Suprapubic skin (tissue), 3 donors: ENCODE data around the gene KLKB1.

ENCODE experiments used
- POLR2A ChIP-seq, 2 donors: fragments of 450-650 bp; IDR thresholded peaks; one replicate each; pipeline ENCODE4 v1.6.1; 2017; ENCODE audit warnings: antibody characterized with exemption in 2 of 2, mild to moderate bottlenecking in 2 of 2, moderate library complexity in 2 of 2
- TF ChIP-seq, protein P1 (sequence below), 2 donors: fragments of 200-600 bp in 1 of 2; fragments of 450-650 bp in 1 of 2; sonication (generic) in 1 of 2; IDR thresholded peaks; one replicate each; pipeline ENCODE4 v1.5.1; 2016 to 2019; ENCODE audit warnings: antibody characterized with exemption in 2 of 2, mild to moderate bottlenecking in 1 of 2, moderate library complexity in 1 of 2

- TF ChIP-seq, protein P1, sequence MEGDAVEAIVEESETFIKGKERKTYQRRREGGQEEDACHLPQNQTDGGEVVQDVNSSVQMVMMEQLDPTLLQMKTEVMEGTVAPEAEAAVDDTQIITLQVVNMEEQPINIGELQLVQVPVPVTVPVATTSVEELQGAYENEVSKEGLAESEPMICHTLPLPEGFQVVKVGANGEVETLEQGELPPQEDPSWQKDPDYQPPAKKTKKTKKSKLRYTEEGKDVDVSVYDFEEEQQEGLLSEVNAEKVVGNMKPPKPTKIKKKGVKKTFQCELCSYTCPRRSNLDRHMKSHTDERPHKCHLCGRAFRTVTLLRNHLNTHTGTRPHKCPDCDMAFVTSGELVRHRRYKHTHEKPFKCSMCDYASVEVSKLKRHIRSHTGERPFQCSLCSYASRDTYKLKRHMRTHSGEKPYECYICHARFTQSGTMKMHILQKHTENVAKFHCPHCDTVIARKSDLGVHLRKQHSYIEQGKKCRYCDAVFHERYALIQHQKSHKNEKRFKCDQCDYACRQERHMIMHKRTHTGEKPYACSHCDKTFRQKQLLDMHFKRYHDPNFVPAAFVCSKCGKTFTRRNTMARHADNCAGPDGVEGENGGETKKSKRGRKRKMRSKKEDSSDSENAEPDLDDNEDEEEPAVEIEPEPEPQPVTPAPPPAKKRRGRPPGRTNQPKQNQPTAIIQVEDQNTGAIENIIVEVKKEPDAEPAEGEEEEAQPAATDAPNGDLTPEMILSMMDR (IDR thresholded peaks at IDR 0.05), result no peak
- TF ChIP-seq POLR2A (IDR thresholded peaks at IDR 0.05), result no peak
Observed at GRCh38 chr4:186225848-186226247, 1.5 kb upstream of the KLKB1 start.
